ENCODE measurements around the gene ACACB. TPM values are rescaled to one million over a fixed set of nuclear protein-coding genes. Genes with fewer than 3 reads are reported as not detected.

Gene ACACB
- total RNA-seq, 1 donor from 2014 or later: 140 TPM

- TF ChIP-seq, protein P1, sequence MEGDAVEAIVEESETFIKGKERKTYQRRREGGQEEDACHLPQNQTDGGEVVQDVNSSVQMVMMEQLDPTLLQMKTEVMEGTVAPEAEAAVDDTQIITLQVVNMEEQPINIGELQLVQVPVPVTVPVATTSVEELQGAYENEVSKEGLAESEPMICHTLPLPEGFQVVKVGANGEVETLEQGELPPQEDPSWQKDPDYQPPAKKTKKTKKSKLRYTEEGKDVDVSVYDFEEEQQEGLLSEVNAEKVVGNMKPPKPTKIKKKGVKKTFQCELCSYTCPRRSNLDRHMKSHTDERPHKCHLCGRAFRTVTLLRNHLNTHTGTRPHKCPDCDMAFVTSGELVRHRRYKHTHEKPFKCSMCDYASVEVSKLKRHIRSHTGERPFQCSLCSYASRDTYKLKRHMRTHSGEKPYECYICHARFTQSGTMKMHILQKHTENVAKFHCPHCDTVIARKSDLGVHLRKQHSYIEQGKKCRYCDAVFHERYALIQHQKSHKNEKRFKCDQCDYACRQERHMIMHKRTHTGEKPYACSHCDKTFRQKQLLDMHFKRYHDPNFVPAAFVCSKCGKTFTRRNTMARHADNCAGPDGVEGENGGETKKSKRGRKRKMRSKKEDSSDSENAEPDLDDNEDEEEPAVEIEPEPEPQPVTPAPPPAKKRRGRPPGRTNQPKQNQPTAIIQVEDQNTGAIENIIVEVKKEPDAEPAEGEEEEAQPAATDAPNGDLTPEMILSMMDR (IDR thresholded peaks at IDR 0.05): no peak
- no peaks in the 10 kb centered on the region for H3K9me3 ChIP-seq
- no peaks in the 10 kb centered on the region for H3K27me3 ChIP-seq
- peak overlapping the region; percentile 14 to 54 for H3K4me3 ChIP-seq
- intact Hi-C loops (cut with DNase I): no loop called here
- H3K27ac ChIP-seq: no peak overlapping the region
- no peaks in the 10 kb centered on the region for H3K4me1 ChIP-seq
- DNase-seq (ENCODE audit: low spot score in 2 of 2): no peak
- H3K36me3 ChIP-seq: no peaks in the 10 kb centered on the region
Measured at GRCh38 chr12:109291117-109291516, 174.7 kb downstream of the ACACB start.

DNA sequence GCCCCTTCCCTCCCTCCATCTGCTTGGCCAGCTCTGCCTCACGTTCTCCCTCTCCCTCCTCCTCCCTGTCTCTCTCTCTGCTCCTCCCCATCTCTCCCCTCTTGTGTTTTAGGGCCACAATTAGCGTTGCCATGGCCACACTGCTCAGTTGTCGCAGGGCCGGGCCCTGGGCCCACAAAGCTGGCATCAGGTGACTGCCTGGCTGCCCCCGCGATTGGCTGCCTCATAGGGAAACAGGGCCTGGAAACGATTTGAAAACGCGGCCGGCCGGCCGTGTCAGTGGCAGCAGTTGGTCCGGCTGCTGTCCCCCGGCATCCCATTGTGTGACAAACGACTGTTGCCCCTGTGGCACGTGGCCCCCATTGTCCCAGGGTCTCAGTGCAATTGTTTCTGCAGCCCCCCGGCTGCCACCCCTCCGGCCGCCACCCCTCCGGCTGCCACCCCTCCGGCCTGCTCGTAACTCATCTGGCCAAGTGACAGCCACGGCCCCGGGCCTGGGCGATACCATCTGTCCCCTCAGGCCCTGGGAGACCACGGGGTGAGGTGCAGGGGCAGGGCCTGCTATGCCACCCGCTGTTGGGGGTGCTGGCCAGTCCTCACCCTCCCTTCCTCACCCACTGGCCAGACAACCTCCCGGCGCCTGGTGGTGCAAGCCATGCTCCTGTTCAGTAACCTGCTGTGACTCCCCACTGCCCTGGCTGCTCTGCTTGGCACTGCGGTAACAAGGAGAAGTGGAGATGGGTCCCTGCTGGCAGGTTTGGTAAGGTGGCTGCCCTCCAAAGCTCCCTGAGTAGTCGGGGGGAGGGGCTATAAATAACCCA lies 175.3 kb downstream of the ACACB start:
- TF ChIP-seq, protein P1 (IDR thresholded peaks at IDR 0.05): no peak
- Histone ChIP-seq H3K9me3 (no peaks in the 10 kb centered on the region), H3K27me3 (no peaks in the 10 kb centered on the region), H3K36me3 (no peaks in the 10 kb centered on the region), H3K4me3 (peak overlapping the region; percentile 14 to 54), H3K27ac (no peak overlapping the region), H3K4me1 (no peaks in the 10 kb centered on the region)
- intact Hi-C loops (cut with DNase I): no loop called here
- no peak for DNase-seq (ENCODE audit: low spot score in 2 of 2)

DNA sequence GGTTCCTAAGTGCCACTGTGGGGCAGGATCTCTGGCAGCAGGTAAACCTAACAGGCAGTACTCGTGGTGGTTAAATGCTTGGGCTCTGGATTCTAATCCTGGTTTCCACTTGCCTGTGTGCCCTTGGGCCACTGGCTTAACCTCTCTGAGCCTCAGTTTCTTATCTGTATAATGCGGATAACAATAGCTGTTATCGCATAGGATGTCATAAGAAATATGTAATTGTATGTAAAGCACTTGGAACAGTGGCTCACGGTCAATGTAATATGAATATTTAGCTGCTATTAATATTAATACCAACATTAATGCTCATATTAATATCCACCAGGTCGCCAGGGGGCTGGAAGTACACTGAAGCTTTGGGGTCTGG lies 175.9 kb downstream of the ACACB start:
- no peak overlapping the region for H3K4me3 ChIP-seq
- no peaks in the 10 kb centered on the region for H3K9me3 ChIP-seq
- no peak for DNase-seq (ENCODE audit: low spot score in 2 of 2)
- intact Hi-C loops (cut with DNase I): no loop called here
- H3K36me3 ChIP-seq: no peaks in the 10 kb centered on the region
- no peak overlapping the region for H3K27ac ChIP-seq
- TF ChIP-seq, protein P1 (IDR thresholded peaks at IDR 0.05): no peak
- H3K27me3 ChIP-seq: no peaks in the 10 kb centered on the region
- no peaks in the 10 kb centered on the region for H3K4me1 ChIP-seq

DNA sequence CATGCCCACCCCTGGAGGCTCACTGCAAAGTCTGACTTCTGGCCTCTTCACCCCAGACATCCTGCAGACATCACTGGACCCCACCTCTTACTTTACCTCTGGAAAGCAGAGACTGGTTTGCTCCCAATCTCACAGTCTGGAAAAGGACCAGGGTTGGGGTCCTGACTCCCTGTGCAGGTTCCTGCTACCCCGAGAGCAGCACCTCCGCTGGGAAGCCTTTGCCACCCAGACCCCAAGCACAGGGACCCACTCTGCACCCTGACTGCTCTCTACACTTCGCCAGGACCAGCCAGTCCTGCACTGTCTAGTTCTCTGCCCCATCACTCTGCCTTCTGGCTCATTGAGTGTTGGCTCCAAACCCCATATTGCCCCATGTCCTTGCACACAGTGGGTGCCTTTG lies 176.7 kb downstream of the ACACB start:
- TF ChIP-seq, protein P1 (IDR thresholded peaks at IDR 0.05): no peak
- Histone ChIP-seq H3K27ac (no peak overlapping the region), H3K36me3 (no peaks in the 10 kb centered on the region), H3K4me3 (no peak overlapping the region), H3K9me3 (no peaks in the 10 kb centered on the region), H3K4me1 (no peaks in the 10 kb centered on the region), H3K27me3 (no peaks in the 10 kb centered on the region)
- no peak for DNase-seq (ENCODE audit: low spot score in 2 of 2)
- intact Hi-C loops (cut with DNase I): no loop called here

DNA sequence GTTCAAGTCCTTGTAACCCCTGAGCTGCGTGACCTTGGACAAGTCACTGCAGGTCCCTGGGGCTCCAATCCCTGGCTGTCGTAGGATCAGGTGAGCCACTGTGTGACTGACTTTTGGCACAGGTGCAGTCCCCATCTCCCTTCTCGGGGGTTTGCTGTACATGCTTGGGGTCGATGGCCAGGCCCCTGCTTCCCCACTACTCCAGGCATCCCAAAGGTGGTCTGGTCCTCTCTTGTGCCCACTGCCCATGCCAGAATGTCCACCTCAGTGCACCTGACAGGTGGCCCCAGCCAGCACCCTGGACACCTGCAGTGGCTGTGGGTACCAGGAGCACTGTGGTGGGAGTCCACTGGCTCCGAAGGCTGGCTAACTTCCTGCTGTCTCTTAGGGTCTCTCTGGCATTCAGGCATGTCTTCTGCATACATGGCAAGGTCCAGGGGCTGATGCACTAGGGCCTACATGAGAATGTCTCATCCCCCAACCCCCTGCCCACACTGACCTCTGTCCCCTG lies 178.0 kb downstream of the ACACB start:
- H3K27ac ChIP-seq: no peak overlapping the region
- no peak overlapping the region for H3K4me3 ChIP-seq
- no peaks in the 10 kb centered on the region for H3K9me3 ChIP-seq
- no peak for DNase-seq (ENCODE audit: low spot score in 2 of 2)
- H3K36me3 ChIP-seq: no peaks in the 10 kb centered on the region
- H3K27me3 ChIP-seq: no peaks in the 10 kb centered on the region
- no peaks in the 10 kb centered on the region for H3K4me1 ChIP-seq
- intact Hi-C loops (cut with DNase I): no loop called here
- TF ChIP-seq, protein P1 (IDR thresholded peaks at IDR 0.05): no peak

Measured in ascending aorta (tissue), 2 donors.